ENCODE measurements around the gene MALSU1. TPM values are rescaled to one million over a fixed set of nuclear protein-coding genes. Genes with fewer than 3 reads are reported as not detected.

The MALSU1 gene
- total RNA-seq, 3 donors from 2014 or later (not counting 1 experiment from before 2014, with no cell fraction given): 23.4 to 31.8 (median 26.3) TPM

DNA sequence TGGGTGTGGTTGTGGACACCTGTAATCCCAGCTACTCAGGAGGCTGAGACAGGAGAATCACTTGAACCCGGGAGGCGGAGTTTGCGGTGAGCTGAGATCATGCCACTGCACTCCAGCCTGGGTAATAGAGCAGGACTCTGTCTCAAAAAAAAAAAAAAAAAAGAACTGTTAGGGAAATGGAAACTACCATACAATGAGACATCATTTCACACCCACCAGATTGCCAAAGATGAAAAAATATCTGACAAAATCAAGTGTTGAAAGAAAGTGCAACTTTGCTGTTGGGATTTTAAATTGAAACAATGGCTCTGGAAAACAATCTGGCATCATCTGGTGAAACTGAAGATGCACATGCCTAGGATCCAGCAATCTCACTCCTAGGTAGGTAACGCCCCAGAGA, 16.1 kb upstream of the MALSU1 start:
- Histone ChIP-seq H3K9me3 (ENCODE audit: control insufficient read depth, insufficient read depth, low read length) (no peaks in the 10 kb centered on the region), H3K4me1 (ENCODE audit: control insufficient read depth, insufficient read depth, low read length) (peaks cover 7% of the 10 kb centered on the region), H3K27ac (ENCODE audit: low read length) (no peak overlapping the region), H3K36me3 (ENCODE audit: control insufficient read depth, insufficient read depth, low read length) (no peaks in the 10 kb centered on the region), H3K4me3 (ENCODE audit: low read length) (no peak overlapping the region), H3K27me3 (ENCODE audit: control insufficient read depth, insufficient read depth, low read length) (no peaks in the 10 kb centered on the region)
- no peak overlapping the region for H3K27ac Mint-ChIP-seq
- H3K27me3 Mint-ChIP-seq (ENCODE audit: low read depth in 2 of 2): no peaks in the 10 kb centered on the region
- no peak overlapping the region for H3K4me3 Mint-ChIP-seq
- peaks cover 6% of the 10 kb centered on the region in 2 donors for H3K4me1 Mint-ChIP-seq
- ATAC-seq (no peak), DNase-seq (no peak)
- WGBS (ENCODE audit: insufficient coverage): 95% methylated on average over 4 of the region's 4 CpGs
- H3K36me3 Mint-ChIP-seq: no peaks in the 10 kb centered on the region
- no peaks in the 10 kb centered on the region for H3K9me3 Mint-ChIP-seq
- TF ChIP-seq, protein P1, sequence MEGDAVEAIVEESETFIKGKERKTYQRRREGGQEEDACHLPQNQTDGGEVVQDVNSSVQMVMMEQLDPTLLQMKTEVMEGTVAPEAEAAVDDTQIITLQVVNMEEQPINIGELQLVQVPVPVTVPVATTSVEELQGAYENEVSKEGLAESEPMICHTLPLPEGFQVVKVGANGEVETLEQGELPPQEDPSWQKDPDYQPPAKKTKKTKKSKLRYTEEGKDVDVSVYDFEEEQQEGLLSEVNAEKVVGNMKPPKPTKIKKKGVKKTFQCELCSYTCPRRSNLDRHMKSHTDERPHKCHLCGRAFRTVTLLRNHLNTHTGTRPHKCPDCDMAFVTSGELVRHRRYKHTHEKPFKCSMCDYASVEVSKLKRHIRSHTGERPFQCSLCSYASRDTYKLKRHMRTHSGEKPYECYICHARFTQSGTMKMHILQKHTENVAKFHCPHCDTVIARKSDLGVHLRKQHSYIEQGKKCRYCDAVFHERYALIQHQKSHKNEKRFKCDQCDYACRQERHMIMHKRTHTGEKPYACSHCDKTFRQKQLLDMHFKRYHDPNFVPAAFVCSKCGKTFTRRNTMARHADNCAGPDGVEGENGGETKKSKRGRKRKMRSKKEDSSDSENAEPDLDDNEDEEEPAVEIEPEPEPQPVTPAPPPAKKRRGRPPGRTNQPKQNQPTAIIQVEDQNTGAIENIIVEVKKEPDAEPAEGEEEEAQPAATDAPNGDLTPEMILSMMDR (IDR thresholded peaks at IDR 0.05): no peak
- intact Hi-C loops (cut with micrococcal nuclease): no loop called here

DNA sequence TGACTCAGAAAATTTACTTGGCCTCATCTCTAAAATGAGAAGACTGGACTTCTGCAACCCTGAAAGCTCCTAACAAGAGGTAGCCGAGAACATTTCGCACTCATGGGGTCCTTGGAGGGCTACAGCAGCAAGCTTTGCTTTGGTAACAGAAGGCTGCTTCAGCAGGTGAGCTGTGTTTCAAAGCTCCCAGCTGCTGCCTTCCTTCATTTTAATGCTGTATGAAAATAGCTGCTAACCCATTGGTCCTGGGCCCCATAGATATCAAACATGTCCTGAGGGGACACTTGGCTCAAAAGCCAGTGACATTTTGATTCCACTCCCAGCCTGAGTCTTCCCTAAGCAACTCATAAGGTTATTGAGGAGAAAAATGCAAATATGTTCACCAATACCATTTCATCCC, 14.3 kb upstream of the MALSU1 start:
- intact Hi-C loops (cut with micrococcal nuclease): no loop called here
- H3K9me3 Mint-ChIP-seq: no peaks in the 10 kb centered on the region
- no peak overlapping the region for H3K4me3 Mint-ChIP-seq

DNA sequence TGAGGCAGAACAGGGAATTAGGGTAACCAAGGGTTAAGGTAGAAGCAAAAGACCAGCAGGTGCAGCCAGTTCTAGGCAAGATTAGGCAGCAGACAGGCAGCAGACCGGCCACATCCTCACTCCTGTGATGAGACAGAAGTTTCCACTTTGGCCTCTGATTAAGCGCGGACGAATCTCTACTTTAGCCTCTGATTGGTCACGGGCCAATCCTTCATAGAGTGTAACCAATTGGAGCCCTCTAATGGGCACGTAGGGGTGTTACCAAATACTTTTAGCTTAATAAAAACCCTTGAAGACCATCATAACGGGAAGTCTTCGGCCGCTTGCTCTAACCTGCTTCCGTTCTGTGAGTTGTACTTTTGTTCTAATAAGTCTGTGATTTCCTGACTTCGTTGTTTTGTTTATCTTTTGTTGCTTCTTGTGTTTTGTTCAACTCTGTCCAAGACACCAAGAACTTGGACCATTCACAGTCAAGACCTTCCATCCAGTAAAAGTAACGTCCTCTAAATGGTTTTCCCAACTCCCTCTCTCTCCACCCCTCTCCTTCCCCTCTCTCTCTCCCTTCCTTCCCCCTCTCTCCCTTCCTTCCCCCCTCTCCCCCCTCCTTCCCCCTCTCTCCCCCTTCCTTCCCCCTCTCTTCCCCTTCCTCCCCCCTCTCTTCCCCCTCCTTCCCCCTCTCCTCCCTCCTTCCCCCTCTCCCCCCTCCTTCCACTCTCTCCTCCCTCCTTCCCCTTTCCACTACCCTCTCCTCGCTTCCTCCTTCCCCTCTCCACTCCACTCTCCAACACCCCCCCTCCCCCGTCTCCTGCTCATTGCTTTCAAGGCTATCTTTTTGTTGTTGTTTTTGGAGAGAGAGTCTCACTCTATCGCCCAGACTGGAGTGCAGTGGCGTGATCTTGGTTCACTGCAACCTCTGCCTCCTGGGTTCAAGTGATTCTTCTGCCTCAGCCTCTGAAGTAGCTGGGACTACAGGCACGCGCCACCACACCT, 13.2 kb upstream of the MALSU1 start:
- WGBS (ENCODE audit: insufficient coverage): 90% methylated on average over 15 of the region's 18 CpGs
- no peaks in the 10 kb centered on the region for H3K27me3 Mint-ChIP-seq (ENCODE audit: low read depth in 2 of 2)
- H3K4me1 Mint-ChIP-seq: peaks cover 6 to 7% of the 10 kb centered on the region in 2 donors
- no peaks in the 10 kb centered on the region for H3K9me3 Mint-ChIP-seq
- H3K36me3 Mint-ChIP-seq: no peaks in the 10 kb centered on the region
- Histone ChIP-seq H3K4me1 (ENCODE audit: control insufficient read depth, insufficient read depth, low read length) (peaks cover 15% of the 10 kb centered on the region), H3K9me3 (ENCODE audit: control insufficient read depth, insufficient read depth, low read length) (no peaks in the 10 kb centered on the region), H3K27ac (ENCODE audit: low read length) (no peak overlapping the region), H3K36me3 (ENCODE audit: control insufficient read depth, insufficient read depth, low read length) (no peaks in the 10 kb centered on the region), H3K27me3 (ENCODE audit: control insufficient read depth, insufficient read depth, low read length) (no peaks in the 10 kb centered on the region), H3K4me3 (ENCODE audit: low read length) (no peak overlapping the region)
- DNase-seq (no peak), ATAC-seq (no peak)
- no peak overlapping the region for H3K27ac Mint-ChIP-seq
- H3K4me3 Mint-ChIP-seq: no peak overlapping the region
- intact Hi-C loops (cut with micrococcal nuclease): no loop called here
- TF ChIP-seq, protein P1 (IDR thresholded peaks at IDR 0.05): no peak

More for the DNA sequence above, 14.3 kb upstream of the MALSU1 start:
- Histone ChIP-seq H3K36me3 (ENCODE audit: control insufficient read depth, insufficient read depth, low read length) (no peaks in the 10 kb centered on the region), H3K27me3 (ENCODE audit: control insufficient read depth, insufficient read depth, low read length) (no peaks in the 10 kb centered on the region), H3K27ac (ENCODE audit: low read length) (no peak overlapping the region), H3K4me3 (ENCODE audit: low read length) (no peak overlapping the region), H3K9me3 (ENCODE audit: control insufficient read depth, insufficient read depth, low read length) (no peaks in the 10 kb centered on the region), H3K4me1 (ENCODE audit: control insufficient read depth, insufficient read depth, low read length) (peaks cover 11% of the 10 kb centered on the region)
- 93% methylated on average over 2 of the region's 2 CpGs for WGBS (ENCODE audit: insufficient coverage)
- TF ChIP-seq, protein P1 (IDR thresholded peaks at IDR 0.05): no peak
- Mint-ChIP-seq H3K4me1 (peaks cover 6 to 7% of the 10 kb centered on the region in 2 donors), H3K27me3 (ENCODE audit: low read depth in 2 of 2) (no peaks in the 10 kb centered on the region), H3K36me3 (no peaks in the 10 kb centered on the region), H3K27ac (no peak overlapping the region)
- ATAC-seq: no peak
- DNase-seq: no peak
